SK-N-MC (cell line): ENCODE measurements around the gene PLA2R1.

ENCODE experiments used
- EZH2 ChIP-seq: fragments of 200-600 bp; sonication (generic); IDR thresholded peaks from one replicate; pipeline ENCODE4 v1.6.1; 2017; ENCODE audit warnings: antibody characterized with exemption
- POLR2AphosphoS5 ChIP-seq: IDR thresholded peaks from 2 replicates; pipeline ENCODE4 v1.6.1; 2012; ENCODE audit warnings: mild to moderate bottlenecking, low read depth, low read length, borderline replicate concordance

GRCh38 chr2:159910951-159911350 is 151.5 kb downstream of the PLA2R1 start:
- TF ChIP-seq EZH2 (no peak), POLR2AphosphoS5 (no peak)
